CD14-positive monocyte (primary cell): ENCODE measurements around the gene CTNS. TPM values are rescaled to one million over a fixed set of nuclear protein-coding genes. Genes with fewer than 3 reads are reported as not detected.

ENCODE experiments used
- DNase-seq, 3 donors: peaks; one replicate each; pipeline ENCODE4 v3.0.0-alpha.2; 2011 to 2022
- H2AFZ ChIP-seq: 2 replicates; pipeline ENCODE4 v1.6.0; 2012; ENCODE audit warnings: mild to moderate bottlenecking, low read depth, low read length, inconsistent platforms; ENCODE audit not compliant: insufficient read depth, poor library complexity, severe bottlenecking
- H3K27ac ChIP-seq, 2 donors: 1 replicate in 1 of 2; 2 replicates in 1 of 2; pipeline ENCODE4 v1.5.1; 2012 to 2013; ENCODE audit warnings: low read length in 2 of 2, control low read depth in 1 of 2, inconsistent platforms in 1 of 2, low read depth in 1 of 2, mild to moderate bottlenecking in 1 of 2
- H3K27me3 ChIP-seq, 2 donors: one replicate each; pipeline versions ENCODE4 v1.6.0 to v1.6.1; 2011 to 2013; ENCODE audit warnings: low read length in 2 of 2; ENCODE audit not compliant: control insufficient read depth in 2 of 2, insufficient read depth in 2 of 2
- H3K36me3 ChIP-seq, 2 donors: replicated peaks in 1 of 2; 1 replicate in 1 of 2; 2 replicates in 1 of 2; pipeline versions ENCODE4 v1.5.1 to v1.6.1; 2012 to 2013; ENCODE audit warnings: low read length in 2 of 2, control low read depth in 1 of 2, inconsistent platforms in 1 of 2, mild to moderate bottlenecking in 1 of 2; ENCODE audit not compliant: insufficient read depth in 2 of 2, control insufficient read depth in 1 of 2
- H3K4me1 ChIP-seq, 2 donors: 1 replicate in 1 of 2; 2 replicates in 1 of 2; pipeline versions ENCODE4 v1.5.1 to v1.6.1; 2012 to 2013; ENCODE audit warnings: low read length in 2 of 2, control low read depth in 1 of 2, inconsistent platforms in 1 of 2, mild to moderate bottlenecking in 1 of 2, moderate library complexity in 1 of 2; ENCODE audit not compliant: insufficient read depth in 2 of 2, control insufficient read depth in 1 of 2
- H3K4me2 ChIP-seq: replicated peaks from 2 replicates; pipeline ENCODE3; 2012; ENCODE audit warnings: low read length, moderate library complexity, mild to moderate bottlenecking; ENCODE audit not compliant: poor library complexity, severe bottlenecking; ENCODE audit errors: extremely low read depth
- H3K4me3 ChIP-seq, 3 experiments: fragments of 200-600 bp in 1 of 3; sonication (generic) in 1 of 3; replicated peaks in 1 of 3; 1 replicate in 2 of 3; 2 replicates in 1 of 3; pipeline ENCODE4 v1.5.1; 2011 to 2013; ENCODE audit warnings: low read length in 3 of 3, mild to moderate bottlenecking in 3 of 3, control low read depth in 2 of 3, low read depth in 2 of 3, inconsistent platforms in 1 of 3, moderate library complexity in 1 of 3
- H3K79me2 ChIP-seq: 2 replicates; pipeline ENCODE4 v1.6.0; 2012; ENCODE audit warnings: mild to moderate bottlenecking, control low read depth, inconsistent platforms, low read length, moderate library complexity; ENCODE audit not compliant: insufficient read depth
- H3K9ac ChIP-seq: 2 replicates; pipeline ENCODE4 v1.6.0; 2017; ENCODE audit warnings: low read length, mild to moderate bottlenecking; ENCODE audit not compliant: insufficient read depth, poor library complexity, severe bottlenecking
- H3K9me3 ChIP-seq, 2 donors: replicated peaks in 1 of 2; 1 replicate in 1 of 2; 2 replicates in 1 of 2; pipeline versions ENCODE4 v1.5.1 to v1.6.1; 2012 to 2013; ENCODE audit warnings: low read length in 2 of 2, control low read depth in 1 of 2; ENCODE audit not compliant: control insufficient read depth in 1 of 2, insufficient read depth in 1 of 2
- H4K20me1 ChIP-seq: 2 replicates; pipeline ENCODE4 v1.6.0; 2012; ENCODE audit warnings: mild to moderate bottlenecking, low read length, control low read depth, moderate library complexity; ENCODE audit not compliant: insufficient read depth
- H3K27ac Mint-ChIP-seq, 7 donors: one replicate each; pipeline ENCODE4 v1.8.0; 2020; ENCODE audit warnings: mild to moderate bottlenecking in 7 of 7, mixed read lengths in 7 of 7, moderate library complexity in 6 of 7, inconsistent platforms in 2 of 7
- H3K27me3 Mint-ChIP-seq, 3 donors: one replicate each; pipeline ENCODE4 v1.8.0; 2021 to 2022; ENCODE audit warnings: low read depth in 3 of 3, mild to moderate bottlenecking in 3 of 3, mixed read lengths in 3 of 3, moderate library complexity in 3 of 3, inconsistent platforms in 1 of 3
- H3K36me3 Mint-ChIP-seq, 2 donors: one replicate each; pipeline ENCODE4 v1.8.0; 2020; ENCODE audit warnings: mixed read lengths in 2 of 2, inconsistent platforms in 1 of 2, mild to moderate bottlenecking in 1 of 2
- H3K4me1 Mint-ChIP-seq: one replicate; pipeline ENCODE4 v1.8.0; 2020; ENCODE audit warnings: mild to moderate bottlenecking, mixed read lengths
- H3K4me3 Mint-ChIP-seq, 2 donors: one replicate each; pipeline ENCODE4 v1.8.0; 2020; ENCODE audit warnings: mild to moderate bottlenecking in 2 of 2, mixed read lengths in 2 of 2, moderate library complexity in 1 of 2
- H3K9me3 Mint-ChIP-seq, 7 donors: one replicate each; pipeline ENCODE4 v1.8.0; 2020 to 2022; ENCODE audit warnings: mixed read lengths in 7 of 7, mild to moderate bottlenecking in 6 of 7, moderate library complexity in 6 of 7, inconsistent platforms in 2 of 7
- CTCF ChIP-seq: fragments of 200-600 bp; IDR thresholded peaks from one replicate; pipeline ENCODE4 v1.8.0; 2022; ENCODE audit warnings: antibody characterized with exemption, mild to moderate bottlenecking
- WGBS: methylation state at CpG from one replicate; pipeline ENCODE4 v1.1.5; 2013; ENCODE audit warnings: missing lambda C conversion rate; ENCODE audit not compliant: insufficient coverage; 5-methylcytosine and 5-hydroxymethylcytosine counted together
- intact Hi-C, 2 donors: fragments of 100-400 bp; cut with micrococcal nuclease; formaldehyde crosslinking; loops; one replicate each; pipeline versions ENCODE4 v1.15.0 to v1.15.1; 2023
- polyA minus RNA-seq: library from RNA; depleted of rRNA, polyadenylated mRNA; stranded (reverse); fragments of >200 nt; gene quantifications from 2 replicates; pipeline ENCODE4 v1.2.3, GENCODE V29; 2012
- polyA plus RNA-seq, 3 donors: library from polyadenylated mRNA; depleted of rRNA in 1 of 3; unstranded in 2 of 3; stranded (reverse) in 1 of 3; fragments of 300-500 nt in 2 of 3; fragments of >200 nt in 1 of 3; fragmentation: Illumina TruSeq in 2 of 3; gene quantifications; 1 replicate in 2 of 3; 2 replicates in 1 of 3; pipeline ENCODE4 v1.2.3, GENCODE V29; 2012 to 2021
- total RNA-seq, 12 experiments: library from RNA in 1 of 12; stranded (reverse) in 1 of 12; fragments of 120-200 nt in 1 of 12; gene quantifications; one replicate each; pipeline ENCODE4 v1.2.4 and lab custom pipeline; 2013 to 2026; ENCODE audit warnings: mixed read lengths in 6 of 12, inconsistent platforms in 1 of 12

CTNS gene
- total RNA-seq (2013) = 10.7 TPM
- polyA plus RNA-seq (10 to 100 TPM; 11.6 to 11.8 (median 11.7) TPM), polyA minus RNA-seq (10.7 and 11.4 TPM in 2 replicates), total RNA-seq (lab: John Stamatoyannopoulos, UW) (7.3 to 25.1 (median 14.7) reads per million in 11 experiments)

- H4K20me1 ChIP-seq = no peaks in the 10 kb centered on the region
- H3K4me1 ChIP-seq = peaks cover 38 to 49% of the 10 kb centered on the region in 2 donors
- peaks cover 0 to 5% of the 10 kb centered on the region in 2 donors for H3K36me3 ChIP-seq
- H3K9me3 ChIP-seq = no peaks in the 10 kb centered on the region
- peaks cover 32% of the 10 kb centered on the region for H3K79me2 ChIP-seq
- Mint-ChIP-seq H3K9me3 (peaks cover 0 to 2% (median 0%) of the 10 kb centered on the region in 7 donors), H3K4me1 (peaks cover 47% of the 10 kb centered on the region), H3K27me3 (peaks cover 0 to 4% (median 0%) of the 10 kb centered on the region in 3 donors), H3K4me3 (peak within 1 kb of the TSS; percentile 86 to 97), H3K36me3 (peaks cover 6 to 12% of the 10 kb centered on the region in 2 donors), H3K27ac (peak within 1 kb of the TSS; percentile 94 to 100 (median 99))
- no peak for TF ChIP-seq CTCF
- H3K9ac ChIP-seq = peak within 1 kb of the TSS; percentile 93
- WGBS = under 1% methylated on average over 65 of the region's 68 CpGs
- peak within 1 kb of the TSS; percentile 84 to 94 for H3K27ac ChIP-seq
- peak within 1 kb of the TSS; percentile 97 for H2AFZ ChIP-seq
- peak; percentile 92 to 94 (median 93) for DNase-seq
- peak within 1 kb of the TSS; percentile 90 for H3K4me2 ChIP-seq
- intact Hi-C loops = loop anchor here in 1 of 2 donors (2.0 to 10.0 kb wide), 2 partner anchors 32 to 592 kb away; partner anchors contain the start of genes EMC6 and TAX1BP3
- H3K27me3 ChIP-seq = no peaks in the 10 kb centered on the region
- H3K4me3 ChIP-seq = peak within 1 kb of the TSS; percentile 61 to 93 (median 71)
Observed at GRCh38 chr17:3636154-3636907, at the start of gene CTNS, which contains the start of gene SHPK. Gene CTNS, plus strand, starts transcription at chr17:3636760. Its CDS starts 3,447 bp downstream, at chr17:3640207. Gene SHPK, minus strand, starts transcription at chr17:3636250. Its CDS starts 31 bp downstream, at chr17:3636219.

- intact Hi-C loops = no loop called here
- H3K4me3 ChIP-seq = no peak overlapping the region
- peak overlapping the region in 1 of 7 donors; percentile 46 for H3K27ac Mint-ChIP-seq
- H3K4me3 Mint-ChIP-seq = no peak overlapping the region
- H3K27me3 Mint-ChIP-seq = no peaks in the 10 kb centered on the region
- H3K4me1 Mint-ChIP-seq = no peaks in the 10 kb centered on the region
- H3K9me3 ChIP-seq = no peaks in the 10 kb centered on the region
- no peak overlapping the region for H3K9ac ChIP-seq
- 98% methylated on average over 22 of the region's 22 CpGs for WGBS
- TF ChIP-seq CTCF = no peak
- H3K27ac ChIP-seq = no peak overlapping the region
- DNase-seq = no peak
- H3K79me2 ChIP-seq = no peaks in the 10 kb centered on the region
- H3K4me2 ChIP-seq = no peak overlapping the region
- H3K4me1 ChIP-seq = no peaks in the 10 kb centered on the region
- H3K36me3 Mint-ChIP-seq = peaks cover 24 to 32% of the 10 kb centered on the region in 2 donors
- H4K20me1 ChIP-seq = no peaks in the 10 kb centered on the region
- no peaks in the 10 kb centered on the region for H3K9me3 Mint-ChIP-seq
- H3K27me3 ChIP-seq = no peaks in the 10 kb centered on the region
- H3K36me3 ChIP-seq = peaks cover 30 to 38% of the 10 kb centered on the region in 2 donors
- no peak overlapping the region for H2AFZ ChIP-seq
Observed at GRCh38 chr17:3589784-3590183, 46.8 kb upstream of the CTNS start.
